Measurements from ENCODE around the gene LCK. TPM values are rescaled to one million over a fixed set of nuclear protein-coding genes. Genes with fewer than 3 reads are reported as not detected.

The LCK gene
- polyA plus RNA-seq, 3 donors: 0.15 to 2.2 (median 1.7) TPM

DNA sequence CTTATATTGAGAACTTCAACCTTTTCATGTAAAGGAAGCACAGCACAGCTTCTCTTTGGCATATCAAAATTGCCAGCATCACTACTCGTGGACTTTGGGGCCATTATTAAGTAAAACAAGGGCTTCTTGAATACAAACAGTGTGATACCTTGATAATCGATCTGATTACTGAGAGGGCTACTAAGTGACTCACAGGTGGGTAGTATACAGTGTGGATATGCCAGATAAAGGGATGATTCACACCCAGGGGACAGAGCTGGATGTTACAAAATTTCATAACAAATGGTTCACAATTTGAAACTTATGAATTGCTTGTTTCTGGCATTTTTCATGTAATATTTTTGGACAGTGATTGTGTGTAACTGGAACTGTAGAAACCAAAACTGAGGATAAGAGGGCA lies 56.3 kb downstream of the LCK start:
- H4K20me1 ChIP-seq (ENCODE audit: insufficient read depth, low read length): peaks cover 81% of the 10 kb centered on the region
- H3K27ac Mint-ChIP-seq: peak overlapping the region in 1 of 7 donors; percentile 76
- peaks cover 35 to 67% of the 10 kb centered on the region in 2 donors for H3K36me3 ChIP-seq (replicated peaks in 1 of 2; ENCODE audit: control insufficient read depth in 1 of 2, insufficient read depth in 2 of 2, low read length in 2 of 2)
- H3K27me3 ChIP-seq (ENCODE audit: control insufficient read depth in 2 of 2, insufficient read depth in 2 of 2, low read length in 2 of 2): no peaks in the 10 kb centered on the region
- TF ChIP-seq, protein P1, sequence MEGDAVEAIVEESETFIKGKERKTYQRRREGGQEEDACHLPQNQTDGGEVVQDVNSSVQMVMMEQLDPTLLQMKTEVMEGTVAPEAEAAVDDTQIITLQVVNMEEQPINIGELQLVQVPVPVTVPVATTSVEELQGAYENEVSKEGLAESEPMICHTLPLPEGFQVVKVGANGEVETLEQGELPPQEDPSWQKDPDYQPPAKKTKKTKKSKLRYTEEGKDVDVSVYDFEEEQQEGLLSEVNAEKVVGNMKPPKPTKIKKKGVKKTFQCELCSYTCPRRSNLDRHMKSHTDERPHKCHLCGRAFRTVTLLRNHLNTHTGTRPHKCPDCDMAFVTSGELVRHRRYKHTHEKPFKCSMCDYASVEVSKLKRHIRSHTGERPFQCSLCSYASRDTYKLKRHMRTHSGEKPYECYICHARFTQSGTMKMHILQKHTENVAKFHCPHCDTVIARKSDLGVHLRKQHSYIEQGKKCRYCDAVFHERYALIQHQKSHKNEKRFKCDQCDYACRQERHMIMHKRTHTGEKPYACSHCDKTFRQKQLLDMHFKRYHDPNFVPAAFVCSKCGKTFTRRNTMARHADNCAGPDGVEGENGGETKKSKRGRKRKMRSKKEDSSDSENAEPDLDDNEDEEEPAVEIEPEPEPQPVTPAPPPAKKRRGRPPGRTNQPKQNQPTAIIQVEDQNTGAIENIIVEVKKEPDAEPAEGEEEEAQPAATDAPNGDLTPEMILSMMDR (IDR thresholded peaks at IDR 0.05): no peak
- no peak overlapping the region for H3K4me2 ChIP-seq (replicated peaks; ENCODE audit: extremely low read depth, low read length, poor library complexity, severe bottlenecking)
- DNase-seq: peak in 1 of 3 donors; percentile 19
- H3K4me3 ChIP-seq (replicated peaks in 1 of 3; ENCODE audit: low read depth in 2 of 3, low read length in 3 of 3): no peak overlapping the region
- peaks cover 6% of the 10 kb centered on the region for H3K4me1 Mint-ChIP-seq
- H3K9ac ChIP-seq (ENCODE audit: insufficient read depth, low read length, poor library complexity, severe bottlenecking): no peak overlapping the region
- no peak overlapping the region for H3K4me3 Mint-ChIP-seq
- no peaks in the 10 kb centered on the region for H3K9me3 ChIP-seq (replicated peaks in 1 of 2; ENCODE audit: control insufficient read depth in 1 of 2, insufficient read depth in 1 of 2, low read length in 2 of 2)
- H3K36me3 Mint-ChIP-seq: peaks cover 42 to 60% of the 10 kb centered on the region in 2 donors
- no peaks in the 10 kb centered on the region for H3K27me3 Mint-ChIP-seq (ENCODE audit: low read depth in 3 of 3)
- H3K27ac ChIP-seq (ENCODE audit: low read depth in 1 of 2, low read length in 2 of 2): no peak overlapping the region
- no peaks in the 10 kb centered on the region for H3K4me1 ChIP-seq (ENCODE audit: control insufficient read depth in 1 of 2, insufficient read depth in 2 of 2, low read length in 2 of 2)
- H2AFZ ChIP-seq (ENCODE audit: insufficient read depth, low read depth, low read length, poor library complexity, severe bottlenecking): no peak overlapping the region
- peaks cover 76% of the 10 kb centered on the region for H3K79me2 ChIP-seq (ENCODE audit: insufficient read depth, low read length)
- H3K9me3 Mint-ChIP-seq: peaks cover 0 to 10% (median 0%) of the 10 kb centered on the region in 7 donors
- intact Hi-C loops (cut with micrococcal nuclease): no loop called here
- WGBS (ENCODE audit: insufficient coverage): no CpG with 5 or more reads among the region's 2 CpGs

DNA sequence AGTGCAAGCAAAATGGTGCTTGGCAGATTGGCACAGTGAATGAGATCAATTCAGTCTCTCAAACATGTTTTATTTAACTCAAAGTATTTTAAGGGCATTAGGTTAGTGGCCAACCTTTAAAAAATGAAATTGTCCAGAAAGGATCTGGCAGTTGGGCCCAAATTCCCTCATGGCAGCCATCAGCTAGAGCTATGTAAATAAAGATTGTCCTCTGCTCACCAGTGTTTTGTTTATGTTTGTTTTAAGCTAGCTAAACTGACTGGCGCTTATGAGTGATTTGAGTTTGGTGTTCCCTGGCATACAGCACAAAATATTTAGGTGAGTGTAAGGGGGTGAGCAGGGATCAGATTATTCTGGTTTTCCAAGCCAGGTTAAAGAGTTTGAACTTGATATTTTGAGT lies 58.9 kb downstream of the LCK start:
- peaks cover 78% of the 10 kb centered on the region for H3K79me2 ChIP-seq (ENCODE audit: insufficient read depth, low read length)
- H4K20me1 ChIP-seq (ENCODE audit: insufficient read depth, low read length): peaks cover 84% of the 10 kb centered on the region
- intact Hi-C loops (cut with micrococcal nuclease): no loop called here
- TF ChIP-seq, protein P1 (IDR thresholded peaks at IDR 0.05): no peak
- no peak overlapping the region for H3K9ac ChIP-seq (ENCODE audit: insufficient read depth, low read length, poor library complexity, severe bottlenecking)
- no peak overlapping the region for H3K4me2 ChIP-seq (replicated peaks; ENCODE audit: extremely low read depth, low read length, poor library complexity, severe bottlenecking)
- H3K4me1 Mint-ChIP-seq: peaks cover 6% of the 10 kb centered on the region
- H3K27ac ChIP-seq (ENCODE audit: low read depth in 1 of 2, low read length in 2 of 2): no peak overlapping the region
- peaks cover 27 to 43% of the 10 kb centered on the region in 2 donors for H3K36me3 Mint-ChIP-seq
- H3K27me3 ChIP-seq (ENCODE audit: control insufficient read depth in 2 of 2, insufficient read depth in 2 of 2, low read length in 2 of 2): no peaks in the 10 kb centered on the region
- no peak overlapping the region for H3K4me3 ChIP-seq (replicated peaks in 1 of 3; ENCODE audit: low read depth in 2 of 3, low read length in 3 of 3)
- peaks cover 13 to 47% of the 10 kb centered on the region in 2 donors for H3K36me3 ChIP-seq (replicated peaks in 1 of 2; ENCODE audit: control insufficient read depth in 1 of 2, insufficient read depth in 2 of 2, low read length in 2 of 2)
- no peak for DNase-seq
- no peak overlapping the region for H3K27ac Mint-ChIP-seq
- no peaks in the 10 kb centered on the region for H3K4me1 ChIP-seq (ENCODE audit: control insufficient read depth in 1 of 2, insufficient read depth in 2 of 2, low read length in 2 of 2)
- H3K9me3 Mint-ChIP-seq: peaks cover 0 to 4% (median 0%) of the 10 kb centered on the region in 7 donors
- no peak overlapping the region for H3K4me3 Mint-ChIP-seq
- H2AFZ ChIP-seq (ENCODE audit: insufficient read depth, low read depth, low read length, poor library complexity, severe bottlenecking): no peak overlapping the region
- H3K27me3 Mint-ChIP-seq (ENCODE audit: low read depth in 3 of 3): no peaks in the 10 kb centered on the region
- no peaks in the 10 kb centered on the region for H3K9me3 ChIP-seq (replicated peaks in 1 of 2; ENCODE audit: control insufficient read depth in 1 of 2, insufficient read depth in 1 of 2, low read length in 2 of 2)
- 100% methylated on average over 1 of the region's 1 CpG for WGBS (ENCODE audit: insufficient coverage)
